ENCODE data around the gene TTC23.

TTC23 gene

GRCh38 chr15:99165020-99165790 is 84.2 kb downstream of the TTC23 start:
- DNase-seq: no peak

- DNase-seq: no peak
Observed at GRCh38 chr15:99164119-99164518, 85.3 kb downstream of the TTC23 start.

GRCh38 chr15:99163271-99164062 is 85.9 kb downstream of the TTC23 start:
- no peak for DNase-seq

GRCh38 chr15:99158626-99159412 is 90.6 kb downstream of the TTC23 start:
- DNase-seq: no peak

GRCh38 chr15:99157456-99157855 is 91.9 kb downstream of the TTC23 start:
- DNase-seq: no peak

GRCh38 chr15:99155961-99156443 is 93.4 kb downstream of the TTC23 start:
- no peak for DNase-seq

GRCh38 chr15:99154271-99154670 is 95.1 kb downstream of the TTC23 start:
- no peak for DNase-seq

- DNase-seq: no peak
Observed at GRCh38 chr15:99153026-99153535, 96.3 kb downstream of the TTC23 start.

- no peak for DNase-seq
Observed at GRCh38 chr15:99151156-99151555, 98.2 kb downstream of the TTC23 start.

GRCh38 chr15:99149366-99149765 is 100.0 kb downstream of the TTC23 start:
- no peak for DNase-seq

- DNase-seq: no peak
Observed at GRCh38 chr15:99148851-99149276, 100.5 kb downstream of the TTC23 start.

GRCh38 chr15:99146661-99147060 is 102.7 kb downstream of the TTC23 start:
- DNase-seq: no peak

GRCh38 chr15:99145778-99146177 is 103.6 kb downstream of the TTC23 start:
- no peak for DNase-seq

GRCh38 chr15:99145005-99145404 is 104.4 kb downstream of the TTC23 start:
- DNase-seq: no peak

GRCh38 chr15:99143655-99144610 is 105.4 kb downstream of the TTC23 start:
- no peak for DNase-seq

GRCh38 chr15:99143242-99143641 is 106.1 kb downstream of the TTC23 start:
- DNase-seq: no peak

- DNase-seq: no peak
Observed at GRCh38 chr15:99142562-99142961, 106.8 kb downstream of the TTC23 start.

GRCh38 chr15:99141943-99142342 is 107.4 kb downstream of the TTC23 start:
- no peak for DNase-seq

- no peak for DNase-seq
Observed at GRCh38 chr15:99140590-99140989, 108.8 kb downstream of the TTC23 start.

- DNase-seq: no peak
Observed at GRCh38 chr15:99139276-99139675, 110.1 kb downstream of the TTC23 start.

GRCh38 chr15:99138491-99138982 is 110.8 kb downstream of the TTC23 start:
- DNase-seq: no peak
